Measurements from ENCODE around the gene ARHGAP8.

DNA sequence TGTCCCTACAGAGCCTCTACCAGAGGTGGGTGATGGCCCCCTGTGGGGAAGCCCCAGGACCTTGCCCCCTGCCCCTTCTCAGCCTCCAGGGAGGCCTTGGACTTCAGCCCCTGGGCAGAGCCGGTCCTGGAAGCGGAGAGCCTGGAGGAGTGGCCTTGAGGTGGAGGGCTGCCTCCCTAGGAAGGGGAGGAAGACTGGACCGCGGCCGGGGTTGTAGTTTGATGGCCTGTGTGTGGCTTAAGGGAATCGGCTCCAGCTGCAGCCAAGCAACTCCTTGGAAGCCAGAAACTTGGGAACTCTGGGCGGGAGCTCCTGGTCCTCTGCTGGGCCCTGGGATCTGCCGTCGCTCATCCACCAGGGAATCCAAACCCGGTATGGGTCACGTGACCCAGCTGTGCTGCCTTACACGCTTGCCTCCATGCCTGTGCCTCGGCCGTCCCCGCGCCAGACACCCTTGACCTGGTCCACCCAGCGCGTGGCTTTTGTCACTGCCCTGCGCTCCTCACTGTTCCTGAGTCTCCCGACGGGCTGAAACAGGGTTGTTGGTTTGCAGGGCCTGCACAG is 23.5 kb upstream of the ARHGAP8 start:
- TF ChIP-seq POLR2AphosphoS5 (IDR thresholded peaks at IDR 0.05) (no peak), MXI1 (conservative IDR thresholded peaks at IDR 0.05; ENCODE audit: poor library complexity, severe bottlenecking) (no peak), SMC3 (conservative IDR thresholded peaks at IDR 0.05; ENCODE audit: poor library complexity) (no peak), EZH2 (IDR thresholded peaks at IDR 0.05; ENCODE audit: borderline replicate concordance, insufficient read depth, low read length, poor library complexity, severe bottlenecking) (no peak)
- TF ChIP-seq, protein P1, sequence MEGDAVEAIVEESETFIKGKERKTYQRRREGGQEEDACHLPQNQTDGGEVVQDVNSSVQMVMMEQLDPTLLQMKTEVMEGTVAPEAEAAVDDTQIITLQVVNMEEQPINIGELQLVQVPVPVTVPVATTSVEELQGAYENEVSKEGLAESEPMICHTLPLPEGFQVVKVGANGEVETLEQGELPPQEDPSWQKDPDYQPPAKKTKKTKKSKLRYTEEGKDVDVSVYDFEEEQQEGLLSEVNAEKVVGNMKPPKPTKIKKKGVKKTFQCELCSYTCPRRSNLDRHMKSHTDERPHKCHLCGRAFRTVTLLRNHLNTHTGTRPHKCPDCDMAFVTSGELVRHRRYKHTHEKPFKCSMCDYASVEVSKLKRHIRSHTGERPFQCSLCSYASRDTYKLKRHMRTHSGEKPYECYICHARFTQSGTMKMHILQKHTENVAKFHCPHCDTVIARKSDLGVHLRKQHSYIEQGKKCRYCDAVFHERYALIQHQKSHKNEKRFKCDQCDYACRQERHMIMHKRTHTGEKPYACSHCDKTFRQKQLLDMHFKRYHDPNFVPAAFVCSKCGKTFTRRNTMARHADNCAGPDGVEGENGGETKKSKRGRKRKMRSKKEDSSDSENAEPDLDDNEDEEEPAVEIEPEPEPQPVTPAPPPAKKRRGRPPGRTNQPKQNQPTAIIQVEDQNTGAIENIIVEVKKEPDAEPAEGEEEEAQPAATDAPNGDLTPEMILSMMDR (IDR thresholded peaks at IDR 0.05; ENCODE audit: poor library complexity, severe bottlenecking) = no peak

Data from neural cell (in vitro differentiated cells).